LNCAP (cell line): ENCODE data around the gene ZNF414.

Experiments used
- TF ChIP-seq, protein P1 (sequence below): fragments of 450-650 bp; IDR thresholded peaks from 2 replicates; pipeline ENCODE4 v1.5.1; 2017; ENCODE audit warnings: mild to moderate bottlenecking

ZNF414 gene, protein sequence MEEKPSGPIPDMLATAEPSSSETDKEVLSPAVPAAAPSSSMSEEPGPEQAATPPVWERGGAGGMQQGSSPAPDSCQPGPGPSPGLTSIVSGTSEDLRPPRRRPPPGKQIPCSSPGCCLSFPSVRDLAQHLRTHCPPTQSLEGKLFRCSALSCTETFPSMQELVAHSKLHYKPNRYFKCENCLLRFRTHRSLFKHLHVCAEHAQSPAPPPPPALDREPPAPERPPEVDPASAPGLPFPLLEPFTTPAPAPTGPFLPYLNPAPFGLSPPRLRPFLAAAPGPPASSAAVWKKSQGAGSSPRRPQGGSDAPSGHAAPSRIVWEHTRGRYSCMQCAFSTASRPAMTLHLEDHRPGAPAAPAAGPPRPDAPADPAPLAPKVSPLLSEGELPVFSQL

DNA sequence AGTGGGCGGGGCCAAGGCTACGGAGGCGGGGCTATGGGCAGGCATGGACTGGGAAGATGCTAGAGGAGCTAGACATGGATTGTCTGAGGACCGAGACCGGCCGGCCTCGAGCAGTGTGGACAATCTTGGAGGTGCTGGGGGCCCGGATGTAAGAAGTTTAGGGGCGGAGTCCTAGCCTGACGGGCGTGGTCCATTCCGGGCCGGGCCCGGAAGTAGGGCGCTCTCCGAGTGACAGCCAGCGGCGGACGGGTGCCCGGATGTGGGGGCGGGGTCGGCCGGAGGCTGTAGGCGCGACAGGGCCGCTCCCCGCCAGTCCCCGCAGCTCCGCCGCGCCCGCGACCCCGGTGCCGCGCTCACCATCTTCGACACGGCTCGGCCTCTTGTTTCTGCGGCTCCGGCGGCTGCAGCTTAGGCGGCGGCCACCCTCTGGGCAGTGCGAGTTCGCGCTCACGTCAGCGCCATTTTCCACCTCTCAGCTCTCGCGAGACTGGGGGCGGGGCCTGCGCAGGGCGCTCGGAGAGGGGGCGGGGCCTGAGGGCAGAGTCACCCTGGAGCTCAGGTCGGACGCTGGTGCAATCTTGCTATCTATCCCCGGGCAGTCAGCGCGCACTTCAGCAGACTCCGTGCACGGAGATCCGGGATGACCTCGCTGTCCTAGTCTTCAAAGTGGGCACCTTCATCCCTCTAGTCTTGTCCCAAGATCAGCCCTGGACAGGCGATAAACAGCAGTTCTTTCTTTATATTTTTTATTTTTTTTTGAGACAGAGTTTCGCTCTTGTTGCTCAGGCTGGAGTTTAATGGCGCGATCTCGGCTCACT lies at the start of gene ZNF414:
TSS of gene ZNF414 (minus strand) at position 481 of the 818 bp plus-strand sequence. CDS start at position 360, 121 bp downstream.
- TF ChIP-seq, protein P1, sequence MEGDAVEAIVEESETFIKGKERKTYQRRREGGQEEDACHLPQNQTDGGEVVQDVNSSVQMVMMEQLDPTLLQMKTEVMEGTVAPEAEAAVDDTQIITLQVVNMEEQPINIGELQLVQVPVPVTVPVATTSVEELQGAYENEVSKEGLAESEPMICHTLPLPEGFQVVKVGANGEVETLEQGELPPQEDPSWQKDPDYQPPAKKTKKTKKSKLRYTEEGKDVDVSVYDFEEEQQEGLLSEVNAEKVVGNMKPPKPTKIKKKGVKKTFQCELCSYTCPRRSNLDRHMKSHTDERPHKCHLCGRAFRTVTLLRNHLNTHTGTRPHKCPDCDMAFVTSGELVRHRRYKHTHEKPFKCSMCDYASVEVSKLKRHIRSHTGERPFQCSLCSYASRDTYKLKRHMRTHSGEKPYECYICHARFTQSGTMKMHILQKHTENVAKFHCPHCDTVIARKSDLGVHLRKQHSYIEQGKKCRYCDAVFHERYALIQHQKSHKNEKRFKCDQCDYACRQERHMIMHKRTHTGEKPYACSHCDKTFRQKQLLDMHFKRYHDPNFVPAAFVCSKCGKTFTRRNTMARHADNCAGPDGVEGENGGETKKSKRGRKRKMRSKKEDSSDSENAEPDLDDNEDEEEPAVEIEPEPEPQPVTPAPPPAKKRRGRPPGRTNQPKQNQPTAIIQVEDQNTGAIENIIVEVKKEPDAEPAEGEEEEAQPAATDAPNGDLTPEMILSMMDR = no peak

DNA sequence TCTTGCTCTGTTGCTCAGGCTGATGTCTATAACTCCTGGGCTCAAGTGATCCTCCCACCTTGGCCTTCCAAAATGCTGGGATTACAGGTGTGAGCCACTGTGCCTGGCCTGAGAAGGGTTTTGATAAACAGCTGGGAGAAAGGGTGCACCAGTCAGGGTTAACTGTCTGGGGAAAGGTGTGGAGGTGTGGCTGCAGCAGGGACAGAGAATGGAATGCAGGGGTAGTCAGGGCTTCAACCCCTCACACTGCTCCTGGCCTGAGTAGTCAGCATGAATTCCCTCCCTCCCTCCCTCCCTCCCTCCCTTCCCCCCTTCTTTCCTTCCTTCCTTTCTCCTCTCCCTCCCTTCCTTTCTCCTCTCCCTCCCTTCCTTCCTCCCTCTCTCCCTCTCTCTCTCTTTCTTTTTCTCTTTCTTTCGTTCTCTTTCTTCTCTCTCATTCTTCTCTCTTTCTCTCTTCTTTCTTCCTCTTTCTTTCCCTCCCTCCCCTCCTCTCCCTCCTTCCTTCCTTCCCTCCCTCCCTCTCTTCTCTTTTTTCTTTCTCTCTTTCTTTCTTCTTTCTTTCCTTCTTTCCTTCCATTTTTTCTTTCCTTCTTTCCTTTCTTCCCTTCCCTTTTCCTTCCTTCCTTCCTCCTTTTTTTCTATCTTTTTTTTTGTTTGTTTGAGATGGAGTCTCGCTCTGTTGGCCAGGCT lies 47.3 kb upstream of the ZNF414 start:
- TF ChIP-seq, protein P1 = no peak

DNA sequence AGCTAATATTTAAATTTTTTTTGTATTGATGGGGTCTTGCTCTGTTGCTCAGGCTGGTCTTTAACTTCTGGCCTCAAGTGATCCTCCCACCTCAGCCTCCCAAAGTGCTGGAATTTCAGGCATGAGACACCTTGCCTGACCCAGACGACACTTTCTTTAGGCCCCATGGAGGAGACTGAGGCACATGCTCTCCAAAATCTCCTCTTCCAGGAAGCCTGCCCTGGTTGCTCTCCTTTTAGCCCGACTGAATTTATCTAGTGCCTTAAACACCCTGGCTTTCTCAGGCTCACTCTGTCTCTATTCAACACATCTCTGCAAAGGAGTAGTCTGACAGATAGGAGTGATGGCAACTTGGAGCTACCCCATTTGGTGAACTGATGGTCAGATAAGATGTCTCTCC lies 44.4 kb upstream of the ZNF414 start:
- TF ChIP-seq, protein P1 = no peak

DNA sequence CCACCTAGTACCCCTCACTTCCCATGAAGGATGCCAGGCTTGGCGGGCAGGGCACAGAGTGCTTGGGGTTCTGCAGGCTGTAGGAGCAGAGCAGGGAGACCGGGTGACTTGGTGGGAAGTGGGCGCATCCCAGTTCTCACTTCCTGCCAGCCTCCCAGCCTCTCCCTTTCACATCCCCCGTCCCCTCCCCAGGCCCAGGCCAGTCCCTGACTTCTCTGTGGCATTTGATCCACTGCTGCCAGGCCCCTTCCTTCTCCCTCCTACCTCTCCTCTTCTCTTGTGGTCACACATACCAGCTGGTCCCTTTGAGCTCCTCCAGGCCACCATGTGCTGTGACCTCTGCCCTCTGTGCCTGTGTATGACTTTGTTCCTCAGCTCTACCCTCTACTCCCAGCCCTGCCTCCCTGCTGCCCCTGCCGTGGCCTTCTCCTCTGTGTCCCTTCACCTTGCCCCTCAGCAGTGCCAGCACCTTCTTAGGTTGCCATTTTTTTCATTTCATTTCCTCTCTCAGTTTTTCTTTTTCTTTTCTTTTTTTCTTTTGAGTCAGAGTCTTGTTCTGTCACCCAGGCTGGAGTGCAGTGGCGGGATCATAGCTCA lies 43.8 kb upstream of the ZNF414 start:
- TF ChIP-seq, protein P1 = no peak

DNA sequence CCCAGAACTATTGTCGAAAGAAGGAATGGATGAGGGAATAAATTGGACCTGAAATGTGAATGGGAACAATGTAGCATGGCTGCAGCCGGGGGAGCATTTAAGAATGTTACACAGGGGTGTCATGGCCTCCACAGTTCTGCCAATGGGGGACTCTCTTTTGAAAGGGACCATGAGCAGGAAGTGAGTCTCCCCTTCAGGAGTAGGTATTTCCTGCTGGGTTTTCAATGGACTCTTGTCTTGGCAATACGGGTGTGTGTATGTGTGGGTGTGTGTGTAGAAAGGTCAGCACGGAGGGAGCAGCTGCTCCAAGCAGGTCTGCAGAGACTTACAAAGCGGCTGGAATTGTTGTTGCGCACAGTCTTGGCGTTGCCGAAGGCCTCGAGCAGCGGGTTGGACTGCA lies 38.8 kb upstream of the ZNF414 start:
- TF ChIP-seq, protein P1 = no peak

DNA sequence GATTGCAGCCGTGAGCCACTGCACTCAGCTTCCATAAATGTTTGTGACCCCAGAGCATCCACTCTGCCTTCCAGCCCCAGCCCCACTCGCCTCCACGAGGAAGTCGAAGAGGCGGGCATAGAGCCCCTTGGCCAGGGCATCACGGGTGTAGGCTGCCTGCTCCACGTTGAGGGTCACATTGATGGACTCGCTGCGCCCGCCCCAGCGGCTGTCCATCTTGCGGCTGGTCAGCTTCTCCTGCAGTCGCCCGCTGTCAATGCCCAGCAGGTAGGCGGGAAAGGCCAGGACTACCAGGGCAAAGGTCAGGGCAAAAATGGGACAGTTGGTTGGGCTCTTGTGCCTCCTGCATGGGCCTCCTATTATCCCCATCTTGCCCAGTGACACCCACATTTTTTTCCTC lies 36.1 kb upstream of the ZNF414 start:
- TF ChIP-seq, protein P1 = no peak

DNA sequence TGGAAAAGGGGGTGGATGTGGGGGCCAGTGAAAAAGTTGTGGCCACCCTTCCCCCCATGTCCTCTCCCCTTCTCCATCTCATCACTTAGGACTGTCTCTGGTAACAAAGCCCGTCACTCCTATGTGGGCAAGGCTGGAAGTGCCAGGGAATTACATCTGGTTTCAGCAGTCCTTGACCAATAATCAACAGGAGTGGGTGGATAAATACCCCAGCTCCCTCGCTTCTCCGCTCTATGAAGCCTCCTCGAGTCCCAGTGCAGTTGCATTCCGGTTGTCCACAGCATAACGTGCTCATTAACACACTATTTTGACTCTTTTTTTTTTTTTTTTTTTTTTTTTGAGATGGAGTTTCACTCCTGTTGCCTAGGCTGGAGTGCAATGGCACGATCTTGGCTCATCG lies 31.8 kb upstream of the ZNF414 start:
- TF ChIP-seq, protein P1 = no peak
